COR-L47 (cell line): ENCODE results near the gene WDR38.
A peak's percentile ranks its signal among the peaks of the same experiment; 100 is the strongest.

Experiments used
- DNase-seq: peaks from one replicate; lab custom pipeline; 2025; lab: John Stamatoyannopoulos, UW

WDR38 gene

GRCh38 chr9:124858330-124859046, 5.2 kb downstream of the WDR38 start:
- no peak for DNase-seq

- DNase-seq, result no peak
Measured at GRCh38 chr9:124859803-124860581, 6.7 kb downstream of the WDR38 start.

- DNase-seq, result no peak
Measured at GRCh38 chr9:124860582-124861341, 7.5 kb downstream of the WDR38 start.

GRCh38 chr9:124861342-124862229, 8.3 kb downstream of the WDR38 start, which contains the start of the genes ARPC5L and RPL35:
Gene ARPC5L, plus strand, starts transcription at chr9:124862130. Its CDS starts 7,161 bp downstream, at chr9:124869291.
Gene RPL35, minus strand, starts transcription at chr9:124861957. Its CDS starts 45 bp downstream, at chr9:124861912.
- DNase-seq, result peak; percentile 94

GRCh38 chr9:124863371-124863871, 10.2 kb downstream of the WDR38 start:
- DNase-seq, result no peak

GRCh38 chr9:124868511-124869465, 15.5 kb downstream of the WDR38 start:
- peak; percentile 62 for DNase-seq

- no peak for DNase-seq
Measured at GRCh38 chr9:124869466-124869985, 16.3 kb downstream of the WDR38 start.

- no peak for DNase-seq
Measured at GRCh38 chr9:124869986-124870560, 16.8 kb downstream of the WDR38 start.

GRCh38 chr9:124870723-124871122, 17.5 kb downstream of the WDR38 start:
- DNase-seq, result no peak

- DNase-seq, result no peak
Measured at GRCh38 chr9:124871156-124871561, 17.9 kb downstream of the WDR38 start.

GRCh38 chr9:124873664-124874063, 20.4 kb downstream of the WDR38 start:
- DNase-seq, result no peak

GRCh38 chr9:124875501-124875900, 22.2 kb downstream of the WDR38 start:
- no peak for DNase-seq

- no peak for DNase-seq
Measured at GRCh38 chr9:124877021-124877782, 23.9 kb downstream of the WDR38 start.

GRCh38 chr9:124878021-124878420, 24.8 kb downstream of the WDR38 start:
- DNase-seq, result no peak

- DNase-seq, result no peak
Measured at GRCh38 chr9:124878518-124878917, 25.3 kb downstream of the WDR38 start.

- no peak for DNase-seq
Measured at GRCh38 chr9:124879226-124879625, 26.0 kb downstream of the WDR38 start.

- no peak for DNase-seq
Measured at GRCh38 chr9:124880501-124880900, 27.2 kb downstream of the WDR38 start.

GRCh38 chr9:124881138-124881743, 28.0 kb downstream of the WDR38 start:
- no peak for DNase-seq
